Gastroesophageal sphincter (tissue), 3 donors: ENCODE data around the gene DIAPH2.

ENCODE experiments used
- EP300 ChIP-seq: sonication (generic); formaldehyde crosslinking; IDR thresholded peaks from one replicate; pipeline ENCODE4 v1.6.1; 2017; ENCODE audit warnings: antibody characterized with exemption, mild to moderate bottlenecking
- POLR2AphosphoS5 ChIP-seq: sonication (generic); formaldehyde crosslinking; IDR thresholded peaks from one replicate; pipeline ENCODE4 v1.6.1; 2017; ENCODE audit warnings: antibody characterized with exemption
- TF ChIP-seq, protein P1 (sequence below), 4 experiments: fragments of 200-600 bp in 2 of 4; fragments of 450-650 bp in 2 of 4; sonication (generic) in 1 of 4; IDR thresholded peaks; one replicate each; pipeline ENCODE4 v1.5.1; 2017 to 2019; ENCODE audit warnings: antibody characterized with exemption in 4 of 4, mild to moderate bottlenecking in 2 of 4, moderate library complexity in 2 of 4

- TF ChIP-seq EP300 (no peak), POLR2AphosphoS5 (no peak)
- TF ChIP-seq, protein P1, sequence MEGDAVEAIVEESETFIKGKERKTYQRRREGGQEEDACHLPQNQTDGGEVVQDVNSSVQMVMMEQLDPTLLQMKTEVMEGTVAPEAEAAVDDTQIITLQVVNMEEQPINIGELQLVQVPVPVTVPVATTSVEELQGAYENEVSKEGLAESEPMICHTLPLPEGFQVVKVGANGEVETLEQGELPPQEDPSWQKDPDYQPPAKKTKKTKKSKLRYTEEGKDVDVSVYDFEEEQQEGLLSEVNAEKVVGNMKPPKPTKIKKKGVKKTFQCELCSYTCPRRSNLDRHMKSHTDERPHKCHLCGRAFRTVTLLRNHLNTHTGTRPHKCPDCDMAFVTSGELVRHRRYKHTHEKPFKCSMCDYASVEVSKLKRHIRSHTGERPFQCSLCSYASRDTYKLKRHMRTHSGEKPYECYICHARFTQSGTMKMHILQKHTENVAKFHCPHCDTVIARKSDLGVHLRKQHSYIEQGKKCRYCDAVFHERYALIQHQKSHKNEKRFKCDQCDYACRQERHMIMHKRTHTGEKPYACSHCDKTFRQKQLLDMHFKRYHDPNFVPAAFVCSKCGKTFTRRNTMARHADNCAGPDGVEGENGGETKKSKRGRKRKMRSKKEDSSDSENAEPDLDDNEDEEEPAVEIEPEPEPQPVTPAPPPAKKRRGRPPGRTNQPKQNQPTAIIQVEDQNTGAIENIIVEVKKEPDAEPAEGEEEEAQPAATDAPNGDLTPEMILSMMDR (IDR thresholded peaks at IDR 0.05), result no peak
These were observed 482.7 kb downstream of the DIAPH2 start for GRCh38 chrX:97167333-97167732.
